ENCODE data around the gene TSPEAR. TPM values are rescaled to one million over a fixed set of nuclear protein-coding genes. Genes with fewer than 3 reads are reported as not detected.

The TSPEAR gene
- total and polyA plus RNA-seq, 2 of the 13 experiments (the other 11 are each of a cell fraction or from before 2014, with no cell fraction given) = 0.07 to 0.32 TPM

DNA sequence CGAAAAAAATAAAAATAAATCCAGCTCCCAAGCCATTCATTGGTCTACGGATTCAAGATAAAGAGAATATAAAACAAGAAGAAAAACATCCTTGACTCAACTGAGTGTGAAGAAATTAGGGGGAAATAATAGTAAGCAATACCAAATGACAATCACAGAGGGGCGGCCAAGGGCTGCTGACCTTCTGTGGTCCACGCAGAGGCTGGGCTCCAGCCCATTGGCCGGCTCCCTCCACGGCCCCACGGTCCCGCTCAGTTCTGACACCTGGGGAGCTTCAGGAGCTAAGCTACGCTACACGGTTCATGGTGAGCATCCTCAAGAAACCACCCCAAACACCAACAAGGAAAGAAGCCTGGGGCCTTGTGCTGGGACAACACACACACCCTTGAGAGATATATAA is 14.8 kb downstream of the TSPEAR start:
- H3K27me3 ChIP-seq (ENCODE audit: control insufficient read depth in 1 of 2, insufficient read depth in 2 of 2, low read length in 2 of 2) = peaks cover 0 to 2% of the 10 kb centered on the region in 2 experiments; a peak in 1 of 5 replicates
- no peak overlapping the region for H2AFZ ChIP-seq (ENCODE audit: low read length)
- BruUV-seq (replicated peaks) = no TSS peak
- ATAC-seq = no peak
- H3K27ac ChIP-seq (ENCODE audit: extremely low read length, insufficient read depth, low read length) = no peak overlapping the region
- CTCF ChIA-PET (ENCODE audit: low intra/inter-chr PET ratio, low total read pairs) = no interaction called here
- H4K20me1 ChIP-seq (ENCODE audit: insufficient read depth, low read length) = no peaks in the 10 kb centered on the region
- 56% methylated on average over 4 of the region's 10 CpGs for WGBS (ENCODE audit: low lambda C conversion rate)
- peaks cover 16% of the 10 kb centered on the region for H3K9me3 ChIP-seq (ENCODE audit: low read length)
- no peaks in the 10 kb centered on the region for H3K36me3 ChIP-seq (replicated peaks in 1 of 2; ENCODE audit: control insufficient read depth in 1 of 2, insufficient read depth in 2 of 2, low read length in 2 of 2)
- H3K4me3 ChIP-seq (replicated peaks in 1 of 3; ENCODE audit: insufficient read depth in 1 of 3, low read depth in 2 of 3, low read length in 3 of 3) = no peak overlapping the region
- no peaks in the 10 kb centered on the region for H3K79me2 ChIP-seq (ENCODE audit: insufficient read depth, low read length)
- no peak for FAIRE-seq
- in situ Hi-C loops (cut with HindIII; ENCODE audit: extremely low pct_ligation_motif_present, low pct_unique_long_range_greater_than_20kb) (no loop called here), intact Hi-C loops (cut with micrococcal nuclease; ENCODE audit: unreplicated experiment) (loop anchor here (10.0 kb wide), 1 partner anchor 62 kb away; the partner anchor contains the start of gene KRTAP10-10)
- POLR2A ChIA-PET = no interaction called here
- H3K4me1 ChIP-seq (ENCODE audit: insufficient read depth, low read length) = peaks cover 65% of the 10 kb centered on the region
- H3K4me2 ChIP-seq (ENCODE audit: low read depth, low read length) = no peak overlapping the region
- H3K9ac ChIP-seq (ENCODE audit: insufficient read depth, low read depth, low read length) = no peak overlapping the region
- TF ChIP-seq MTA1 (CRISPR knock-in tag; IDR thresholded peaks at IDR 0.05; ENCODE audit: borderline replicate concordance) = no peak
- no peak for TF ChIP-seq ZBTB7A (CRISPR knock-in tag; IDR thresholded peaks at IDR 0.05)
- TF ChIP-seq GZF1 (CRISPR knock-in tag; IDR thresholded peaks at IDR 0.05) = no peak
- TF ChIP-seq ZNF720 (CRISPR knock-in tag; IDR thresholded peaks at IDR 0.05) = no peak
- no peak for TF ChIP-seq EEA1 (CRISPR knock-in tag; IDR thresholded peaks at IDR 0.05; ENCODE audit: borderline replicate concordance)
- no peak for TF ChIP-seq KDM5A (IDR thresholded peaks at IDR 0.05; ENCODE audit: borderline replicate concordance, low read length)
- DNase-seq (ENCODE audit: low spot score) = no peak

DNA sequence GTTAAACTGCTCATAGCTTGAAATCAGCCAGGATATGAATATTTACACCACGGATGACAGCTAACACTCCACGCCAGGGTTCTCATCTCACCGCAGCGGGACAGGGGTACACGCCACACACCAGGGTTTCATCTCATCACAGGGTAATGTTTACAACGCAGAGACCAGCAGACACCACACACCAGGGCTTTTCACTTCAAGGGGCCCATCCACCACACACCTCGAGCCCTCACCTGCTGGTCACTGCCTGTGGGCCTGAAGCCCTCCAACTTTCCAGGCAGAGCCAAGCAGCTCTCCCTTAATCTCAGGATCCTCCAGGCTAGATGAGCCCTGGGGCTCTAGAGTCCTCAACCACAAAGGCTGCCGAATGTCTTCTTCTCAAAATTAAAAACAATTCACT is 15.7 kb downstream of the TSPEAR start:
- Histone ChIP-seq H2AFZ (ENCODE audit: low read length) (no peak overlapping the region), H3K36me3 (replicated peaks in 1 of 2; ENCODE audit: control insufficient read depth in 1 of 2, insufficient read depth in 2 of 2, low read length in 2 of 2) (no peaks in the 10 kb centered on the region), H3K9me3 (ENCODE audit: low read length) (peaks cover 16% of the 10 kb centered on the region), H3K27me3 (ENCODE audit: control insufficient read depth in 1 of 2, insufficient read depth in 2 of 2, low read length in 2 of 2) (peaks cover 0 to 2% of the 10 kb centered on the region in 2 experiments; a peak in 1 of 5 replicates), H3K79me2 (ENCODE audit: insufficient read depth, low read length) (no peaks in the 10 kb centered on the region), H3K4me2 (ENCODE audit: low read depth, low read length) (no peak overlapping the region), H3K9ac (ENCODE audit: insufficient read depth, low read depth, low read length) (no peak overlapping the region), H3K27ac (ENCODE audit: extremely low read length, insufficient read depth, low read length) (no peak overlapping the region), H3K4me1 (ENCODE audit: insufficient read depth, low read length) (peaks cover 56% of the 10 kb centered on the region), H3K4me3 (replicated peaks in 1 of 3; ENCODE audit: insufficient read depth in 1 of 3, low read depth in 2 of 3, low read length in 3 of 3) (no peak overlapping the region), H4K20me1 (ENCODE audit: insufficient read depth, low read length) (no peaks in the 10 kb centered on the region)
- intact Hi-C loops (cut with micrococcal nuclease; ENCODE audit: unreplicated experiment) (loop anchor here (10.0 kb wide), 1 partner anchor 61 kb away; the partner anchor contains the start of gene KRTAP10-10), in situ Hi-C loops (cut with HindIII; ENCODE audit: extremely low pct_ligation_motif_present, low pct_unique_long_range_greater_than_20kb) (no loop called here)
- no peak for DNase-seq (ENCODE audit: low spot score)
- ChIA-PET CTCF (ENCODE audit: low intra/inter-chr PET ratio, low total read pairs) (no interaction called here), POLR2A (no interaction called here)
- FAIRE-seq = no peak
- no TSS peak for BruUV-seq (replicated peaks)
- 69% methylated on average over 8 of the region's 8 CpGs for WGBS (ENCODE audit: low lambda C conversion rate)
- ATAC-seq = no peak
- TF ChIP-seq HMGA1 (CRISPR knock-in tag; conservative IDR thresholded peaks at IDR 0.05) (no peak), NPAS2 (CRISPR knock-in tag; IDR thresholded peaks at IDR 0.05; ENCODE audit: borderline replicate concordance) (no peak), ZMYM4 (CRISPR knock-in tag; IDR thresholded peaks at IDR 0.05) (no peak), KDM3A (CRISPR knock-in tag; IDR thresholded peaks at IDR 0.05; ENCODE audit: low read depth) (no peak), RFXAP (CRISPR knock-in tag; IDR thresholded peaks at IDR 0.05; ENCODE audit: borderline replicate concordance) (no peak), PAF1 (CRISPR knock-in tag; IDR thresholded peaks at IDR 0.05) (no peak), ZNF292 (CRISPR knock-in tag; IDR thresholded peaks at IDR 0.05; ENCODE audit: borderline replicate concordance, low read depth) (no peak), TAF1 (CRISPR knock-in tag; IDR thresholded peaks at IDR 0.05) (no peak), TCF7L2 (IDR thresholded peaks at IDR 0.05; ENCODE audit: low read depth, low read length) (no peak), AGO1 (IDR thresholded peaks at IDR 0.05; ENCODE audit: low read depth, low read length, poor library complexity, severe bottlenecking) (no peak), ATM (IDR thresholded peaks at IDR 0.05; ENCODE audit: borderline replicate concordance) (no peak), HDAC2 (CRISPR knock-in tag; IDR thresholded peaks at IDR 0.05) (no peak), PCBP2 (optimal IDR thresholded peaks at IDR 0.05; ENCODE audit: low read depth, low read length, poor library complexity, severe bottlenecking) (no peak)
- TF ChIP-seq, protein P1, sequence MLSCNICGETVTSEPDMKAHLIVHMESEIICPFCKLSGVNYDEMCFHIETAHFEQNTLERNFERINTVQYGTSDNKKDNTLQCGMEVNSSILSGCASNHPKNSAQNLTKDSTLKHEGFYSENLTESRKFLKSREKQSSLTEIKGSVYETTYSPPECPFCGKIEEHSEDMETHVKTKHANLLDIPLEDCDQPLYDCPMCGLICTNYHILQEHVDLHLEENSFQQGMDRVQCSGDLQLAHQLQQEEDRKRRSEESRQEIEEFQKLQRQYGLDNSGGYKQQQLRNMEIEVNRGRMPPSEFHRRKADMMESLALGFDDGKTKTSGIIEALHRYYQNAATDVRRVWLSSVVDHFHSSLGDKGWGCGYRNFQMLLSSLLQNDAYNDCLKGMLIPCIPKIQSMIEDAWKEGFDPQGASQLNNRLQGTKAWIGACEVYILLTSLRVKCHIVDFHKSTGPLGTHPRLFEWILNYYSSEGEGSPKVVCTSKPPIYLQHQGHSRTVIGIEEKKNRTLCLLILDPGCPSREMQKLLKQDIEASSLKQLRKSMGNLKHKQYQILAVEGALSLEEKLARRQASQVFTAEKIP (CRISPR knock-in tag; IDR thresholded peaks at IDR 0.05; ENCODE audit: borderline replicate concordance) = no peak
